ENCODE measurements around the gene NRG3.

GRCh38 chr10:82284180-82284579, 409.2 kb downstream of the NRG3 start:
- no peak for TF ChIP-seq CTCF (conservative IDR thresholded peaks at IDR 0.05; ENCODE audit: low read length)
- no peak for TF ChIP-seq EZH2phosphoT487 (IDR thresholded peaks at IDR 0.05; ENCODE audit: borderline replicate concordance, low read depth, low read length)
